ENCODE data around the gene PCDHGA8.

Gene PCDHGA8

DNA sequence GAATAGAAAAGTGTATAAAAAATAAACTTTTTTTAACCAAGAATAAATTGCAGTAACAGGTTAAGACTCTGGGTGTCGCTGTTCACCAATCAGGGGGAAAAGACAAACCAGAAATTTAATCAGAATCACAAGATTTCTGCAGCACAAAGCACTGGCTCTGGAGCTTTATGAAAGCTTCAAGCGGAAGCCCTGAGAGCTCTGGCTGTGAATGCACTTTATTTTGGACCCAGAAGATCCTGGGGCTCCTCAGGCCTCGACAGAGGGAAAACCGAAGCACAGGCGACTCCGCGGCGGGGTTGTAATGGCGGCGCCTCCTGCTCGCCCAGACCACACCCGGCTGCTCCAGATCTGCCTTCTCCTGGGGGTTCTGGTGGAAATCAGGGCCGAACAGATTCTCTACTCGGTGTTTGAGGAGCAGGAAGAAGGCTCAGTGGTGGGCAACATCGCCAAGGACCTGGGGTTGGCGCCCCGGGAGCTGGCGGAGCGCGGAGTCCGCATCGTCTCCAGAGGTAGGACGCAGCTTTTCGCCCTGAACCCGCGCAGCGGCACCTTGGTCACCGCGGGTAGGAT lies 37.4 kb upstream of the PCDHGA8 start, which contains the start of gene PCDHGA4:
PCDHGA4 (plus strand) TSS at position 122 of the 570 bp plus-strand sequence; CDS start at position 209, 87 bp downstream.
- H3K18ac ChIP-seq (ENCODE audit: low read length) = no peak within 1 kb of the TSS
- no peak within 1 kb of the TSS for H2BK12ac ChIP-seq (ENCODE audit: low read length)
- no peak within 1 kb of the TSS for H4K8ac ChIP-seq (ENCODE audit: low read depth, low read length)
- H3K4me3 ChIP-seq (ENCODE audit: low read depth, low read length) = no peak within 1 kb of the TSS
- no peak within 1 kb of the TSS for H4K91ac ChIP-seq (ENCODE audit: low read depth, low read length)
- no peak within 1 kb of the TSS for H3K9ac ChIP-seq (ENCODE audit: low read length)
- H3K27ac ChIP-seq (ENCODE audit: low read depth, low read length) = no peak within 1 kb of the TSS
- H3K4me1 ChIP-seq (ENCODE audit: control insufficient read depth in 1 of 2, insufficient read depth in 2 of 2, low read length in 2 of 2) = no peaks in the 10 kb centered on the region
- H3K9me3 ChIP-seq (ENCODE audit: insufficient read depth, low read depth, low read length) = peaks cover 32% of the 10 kb centered on the region
- no CpG with 5 or more reads among the region's 29 CpGs for whole genome bisulfite sequencing (ENCODE audit: extremely low coverage, insufficient coverage, insufficient read length)
- H4K12ac ChIP-seq (ENCODE audit: low read depth, low read length) = no peak within 1 kb of the TSS
- H3K36me3 ChIP-seq (ENCODE audit: control insufficient read depth in 1 of 2, insufficient read depth in 2 of 2, low read length in 2 of 2) = peaks cover 0 to 4% of the 10 kb centered on the region in 2 experiments
- DNase-seq = no peak
- H3K79me2 ChIP-seq (ENCODE audit: control insufficient read depth, insufficient read depth, low read length, poor library complexity) = no peaks in the 10 kb centered on the region
- no peak within 1 kb of the TSS for H2AFZ ChIP-seq (ENCODE audit: insufficient read depth, low read length, poor library complexity)
- no peak within 1 kb of the TSS for H2BK120ac ChIP-seq (ENCODE audit: insufficient read depth, low read length, poor library complexity)
- H3K27me3 ChIP-seq (ENCODE audit: insufficient read depth, low read length) = no peaks in the 10 kb centered on the region
- no peak within 1 kb of the TSS for H3K14ac ChIP-seq (ENCODE audit: low read length)
- H3K4ac ChIP-seq (ENCODE audit: low read depth, low read length) = no peak within 1 kb of the TSS
- no peak within 1 kb of the TSS for H3K4me2 ChIP-seq (ENCODE audit: low read length)
- no peak within 1 kb of the TSS for H2AK5ac ChIP-seq (ENCODE audit: low read length)
- no peak within 1 kb of the TSS for H3K23ac ChIP-seq (ENCODE audit: low read length)
- no peaks in the 10 kb centered on the region for H3K79me1 ChIP-seq (ENCODE audit: low read length)
- no peak within 1 kb of the TSS for H2BK5ac ChIP-seq (ENCODE audit: low read depth, low read length, poor library complexity)

DNA sequence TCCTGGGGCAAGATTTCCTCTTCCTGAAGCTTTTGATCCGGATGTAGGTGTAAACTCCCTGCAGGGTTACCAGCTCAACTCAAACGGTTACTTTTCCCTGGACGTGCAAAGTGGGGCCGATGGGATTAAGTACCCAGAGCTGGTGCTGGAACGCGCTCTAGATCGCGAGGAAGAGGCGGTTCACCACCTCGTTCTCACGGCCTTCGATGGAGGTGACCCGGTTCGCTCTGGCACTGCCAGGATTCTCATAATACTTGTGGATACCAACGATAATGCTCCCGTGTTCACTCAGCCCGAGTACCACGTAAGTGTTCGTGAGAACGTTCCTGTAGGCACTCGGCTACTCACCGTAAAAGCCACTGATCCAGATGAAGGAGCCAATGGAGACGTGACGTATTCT lies 36.8 kb upstream of the PCDHGA8 start:
- Histone ChIP-seq H3K27ac (ENCODE audit: low read depth, low read length) (no peak overlapping the region), H2BK5ac (ENCODE audit: low read depth, low read length, poor library complexity) (no peak overlapping the region), H3K4me1 (ENCODE audit: control insufficient read depth in 1 of 2, insufficient read depth in 2 of 2, low read length in 2 of 2) (no peaks in the 10 kb centered on the region), H3K79me2 (ENCODE audit: control insufficient read depth, insufficient read depth, low read length, poor library complexity) (no peaks in the 10 kb centered on the region), H3K36me3 (ENCODE audit: control insufficient read depth in 1 of 2, insufficient read depth in 2 of 2, low read length in 2 of 2) (peaks cover 0 to 3% of the 10 kb centered on the region in 2 experiments), H3K18ac (ENCODE audit: low read length) (no peak overlapping the region), H2BK12ac (ENCODE audit: low read length) (no peak overlapping the region), H2AFZ (ENCODE audit: insufficient read depth, low read length, poor library complexity) (no peak overlapping the region), H3K27me3 (ENCODE audit: insufficient read depth, low read length) (no peaks in the 10 kb centered on the region), H3K9me3 (ENCODE audit: insufficient read depth, low read depth, low read length) (peaks cover 35% of the 10 kb centered on the region), H3K23ac (ENCODE audit: low read length) (no peak overlapping the region), H3K4ac (ENCODE audit: low read depth, low read length) (no peak overlapping the region), H2AK5ac (ENCODE audit: low read length) (no peak overlapping the region), H3K4me2 (ENCODE audit: low read length) (no peak overlapping the region), H3K9ac (ENCODE audit: low read length) (no peak overlapping the region), H4K12ac (ENCODE audit: low read depth, low read length) (no peak overlapping the region), H4K91ac (ENCODE audit: low read depth, low read length) (no peak overlapping the region), H2BK120ac (ENCODE audit: insufficient read depth, low read length, poor library complexity) (no peak overlapping the region), H3K4me3 (ENCODE audit: low read depth, low read length) (no peak overlapping the region), H4K8ac (ENCODE audit: low read depth, low read length) (no peak overlapping the region), H3K14ac (ENCODE audit: low read length) (no peak overlapping the region), H3K79me1 (ENCODE audit: low read length) (no peaks in the 10 kb centered on the region)
- no CpG with 5 or more reads among the region's 24 CpGs for WGBS (ENCODE audit: extremely low coverage, insufficient coverage, insufficient read length)
- no peak for DNase-seq

- no peaks in the 10 kb centered on the region for H3K4me1 ChIP-seq (ENCODE audit: control insufficient read depth in 1 of 2, insufficient read depth in 2 of 2, low read length in 2 of 2)
- no peak for DNase-seq
- H2AK5ac ChIP-seq (ENCODE audit: low read length) = no peak overlapping the region
- no peak overlapping the region for H3K4ac ChIP-seq (ENCODE audit: low read depth, low read length)
- H2BK12ac ChIP-seq (ENCODE audit: low read length) = no peak overlapping the region
- H4K12ac ChIP-seq (ENCODE audit: low read depth, low read length) = no peak overlapping the region
- no peak overlapping the region for H3K14ac ChIP-seq (ENCODE audit: low read length)
- no peaks in the 10 kb centered on the region for H3K79me1 ChIP-seq (ENCODE audit: low read length)
- H4K8ac ChIP-seq (ENCODE audit: low read depth, low read length) = no peak overlapping the region
- peaks cover 33% of the 10 kb centered on the region for H3K9me3 ChIP-seq (ENCODE audit: insufficient read depth, low read depth, low read length)
- WGBS (ENCODE audit: extremely low coverage, insufficient coverage, insufficient read length) = no CpG with 5 or more reads among the region's 5 CpGs
- H3K4me2 ChIP-seq (ENCODE audit: low read length) = no peak overlapping the region
- no peak overlapping the region for H2AFZ ChIP-seq (ENCODE audit: insufficient read depth, low read length, poor library complexity)
- H3K27me3 ChIP-seq (ENCODE audit: insufficient read depth, low read length) = no peaks in the 10 kb centered on the region
- no peak overlapping the region for H3K18ac ChIP-seq (ENCODE audit: low read length)
- H2BK5ac ChIP-seq (ENCODE audit: low read depth, low read length, poor library complexity) = no peak overlapping the region
- no peak overlapping the region for H3K9ac ChIP-seq (ENCODE audit: low read length)
- H3K4me3 ChIP-seq (ENCODE audit: low read depth, low read length) = no peak overlapping the region
- H3K23ac ChIP-seq (ENCODE audit: low read length) = no peak overlapping the region
- H3K36me3 ChIP-seq (ENCODE audit: control insufficient read depth in 1 of 2, insufficient read depth in 2 of 2, low read length in 2 of 2) = peaks cover 0 to 3% of the 10 kb centered on the region in 2 experiments
- H4K91ac ChIP-seq (ENCODE audit: low read depth, low read length) = no peak overlapping the region
- H2BK120ac ChIP-seq (ENCODE audit: insufficient read depth, low read length, poor library complexity) = no peak overlapping the region
- no peaks in the 10 kb centered on the region for H3K79me2 ChIP-seq (ENCODE audit: control insufficient read depth, insufficient read depth, low read length, poor library complexity)
- H3K27ac ChIP-seq (ENCODE audit: low read depth, low read length) = no peak overlapping the region
Measured at GRCh38 chr5:141356133-141356532, 36.3 kb upstream of the PCDHGA8 start.

- H3K18ac ChIP-seq (ENCODE audit: low read length) = no peak overlapping the region
- no peak overlapping the region for H3K23ac ChIP-seq (ENCODE audit: low read length)
- H3K4ac ChIP-seq (ENCODE audit: low read depth, low read length) = no peak overlapping the region
- H2AK5ac ChIP-seq (ENCODE audit: low read length) = no peak overlapping the region
- H3K9me3 ChIP-seq (ENCODE audit: insufficient read depth, low read depth, low read length) = peaks cover 35% of the 10 kb centered on the region
- H2BK120ac ChIP-seq (ENCODE audit: insufficient read depth, low read length, poor library complexity) = no peak overlapping the region
- H3K27ac ChIP-seq (ENCODE audit: low read depth, low read length) = no peak overlapping the region
- H3K36me3 ChIP-seq (ENCODE audit: control insufficient read depth in 1 of 2, insufficient read depth in 2 of 2, low read length in 2 of 2) = peaks cover 0 to 3% of the 10 kb centered on the region in 2 experiments
- no peaks in the 10 kb centered on the region for H3K79me2 ChIP-seq (ENCODE audit: control insufficient read depth, insufficient read depth, low read length, poor library complexity)
- H2BK5ac ChIP-seq (ENCODE audit: low read depth, low read length, poor library complexity) = no peak overlapping the region
- no peak overlapping the region for H4K8ac ChIP-seq (ENCODE audit: low read depth, low read length)
- no peak for DNase-seq
- no peak overlapping the region for H2BK12ac ChIP-seq (ENCODE audit: low read length)
- no CpG with 5 or more reads among the region's 19 CpGs for WGBS (ENCODE audit: extremely low coverage, insufficient coverage, insufficient read length)
- H4K12ac ChIP-seq (ENCODE audit: low read depth, low read length) = no peak overlapping the region
- H3K4me2 ChIP-seq (ENCODE audit: low read length) = no peak overlapping the region
- no peak overlapping the region for H2AFZ ChIP-seq (ENCODE audit: insufficient read depth, low read length, poor library complexity)
- no peak overlapping the region for H3K4me3 ChIP-seq (ENCODE audit: low read depth, low read length)
- no peak overlapping the region for H3K9ac ChIP-seq (ENCODE audit: low read length)
- H3K4me1 ChIP-seq (ENCODE audit: control insufficient read depth in 1 of 2, insufficient read depth in 2 of 2, low read length in 2 of 2) = no peaks in the 10 kb centered on the region
- H3K14ac ChIP-seq (ENCODE audit: low read length) = no peak overlapping the region
- no peak overlapping the region for H4K91ac ChIP-seq (ENCODE audit: low read depth, low read length)
- H3K27me3 ChIP-seq (ENCODE audit: insufficient read depth, low read length) = no peaks in the 10 kb centered on the region
- no peaks in the 10 kb centered on the region for H3K79me1 ChIP-seq (ENCODE audit: low read length)
Measured at GRCh38 chr5:141356950-141357349, 35.5 kb upstream of the PCDHGA8 start.
